HEK293 (cell line): ENCODE data around the gene CACNA2D3.

Experiments
- CTCF ChIA-PET: fragments of 350-600 bp; formaldehyde crosslinking; extraction: SDS; loops from one replicate; lab custom pipeline; 2021; ENCODE audit warnings: antibody characterized with exemption; lab: Yijun Ruan, JAX
- POLR2A ChIA-PET: fragments of 300-600 bp; formaldehyde crosslinking; extraction: SDS; loops from one replicate; lab custom pipeline; 2020; ENCODE audit warnings: antibody characterized with exemption, inconsistent platforms; lab: Yijun Ruan, JAX
- H3K27ac ChIP-seq: fragments of 200-500 bp; sonication (Bioruptor generic); 2 replicates; pipeline ENCODE4 v1.5.1; 2014; ENCODE audit warnings: low read depth, low read length, control low read depth, inconsistent platforms; ENCODE audit errors: extremely low read depth
- H3K36me3 ChIP-seq, 2 experiments: fragments of 200-500 bp in 1 of 2; sonication (Bioruptor generic) in 1 of 2; 1 replicate in 1 of 2; 2 replicates in 1 of 2; pipeline ENCODE4 v1.5.1; 2014 to 2017; ENCODE audit warnings: inconsistent platforms in 2 of 2, low read length in 2 of 2; ENCODE audit not compliant: control insufficient read depth in 2 of 2, insufficient read depth in 1 of 2
- H3K4me1 ChIP-seq: fragments of 200-500 bp; sonication (Bioruptor generic); 2 replicates; pipeline ENCODE4 v1.5.1; 2014; ENCODE audit warnings: mild to moderate bottlenecking, low read length, inconsistent platforms; ENCODE audit not compliant: control insufficient read depth, insufficient read depth
- H3K4me3 ChIP-seq: 2 replicates; pipeline ENCODE4 v1.5.1; 2011; ENCODE audit warnings: low read depth, mild to moderate bottlenecking, control low read depth, low read length, moderate library complexity
- H3K9me3 ChIP-seq: fragments of 200-500 bp; sonication (Bioruptor generic); 2 replicates; pipeline ENCODE4 v1.5.1; 2014; ENCODE audit warnings: low read depth, low read length, inconsistent platforms; ENCODE audit not compliant: control insufficient read depth, insufficient read depth
- GLIS1 ChIP-seq: fragments of 450-650 bp; formaldehyde crosslinking; IDR thresholded peaks from 2 replicates; pipeline ENCODE4 v1.5.1; 2016; ENCODE audit warnings: missing biosample characterization, missing genetic modification characterization
- KLF7 ChIP-seq: fragments of 450-650 bp; formaldehyde crosslinking; IDR thresholded peaks from 2 replicates; pipeline ENCODE4 v1.5.1; 2016; ENCODE audit warnings: missing biosample characterization, missing genetic modification characterization, borderline replicate concordance
- PRDM2 ChIP-seq: fragments of 450-650 bp; formaldehyde crosslinking; IDR thresholded peaks from 2 replicates; pipeline ENCODE4 v1.5.1; 2016; ENCODE audit warnings: missing biosample characterization, missing genetic modification characterization, borderline replicate concordance
- SCRT2 ChIP-seq: fragments of 450-650 bp; formaldehyde crosslinking; IDR thresholded peaks from 2 replicates; pipeline ENCODE4 v1.5.1; 2016; ENCODE audit warnings: missing biosample characterization, missing genetic modification characterization
- WT1 ChIP-seq: fragments of 450-650 bp; formaldehyde crosslinking; IDR thresholded peaks from 2 replicates; pipeline ENCODE4 v1.5.1; 2016; ENCODE audit warnings: missing biosample characterization, missing genetic modification characterization
- ZFHX2 ChIP-seq: fragments of 450-650 bp; formaldehyde crosslinking; conservative IDR thresholded peaks from 2 replicates; pipeline ENCODE4 v1.5.1; 2016; ENCODE audit warnings: missing biosample characterization, missing genetic modification characterization
- ZNF19 ChIP-seq: fragments of 450-650 bp; formaldehyde crosslinking; IDR thresholded peaks from 2 replicates; pipeline ENCODE4; 2016; ENCODE audit warnings: missing biosample characterization, missing genetic modification characterization, low read depth
- ZNF202 ChIP-seq: fragments of 450-650 bp; formaldehyde crosslinking; IDR thresholded peaks from 2 replicates; pipeline ENCODE4 v1.5.1; 2016; ENCODE audit warnings: missing biosample characterization, missing genetic modification characterization, borderline replicate concordance
- ZNF214 ChIP-seq: fragments of 450-650 bp; formaldehyde crosslinking; IDR thresholded peaks from 2 replicates; pipeline ENCODE4 v1.5.1; 2017; ENCODE audit warnings: missing biosample characterization, mild to moderate bottlenecking, missing genetic modification characterization, borderline replicate concordance
- ZNF266 ChIP-seq: fragments of 450-650 bp; formaldehyde crosslinking; IDR thresholded peaks from 2 replicates; pipeline ENCODE4 v1.5.1; 2016; ENCODE audit warnings: missing biosample characterization, missing genetic modification characterization, low read depth
- ZNF280C ChIP-seq: fragments of 450-650 bp; formaldehyde crosslinking; IDR thresholded peaks from 2 replicates; pipeline ENCODE4 v1.5.1; 2016; ENCODE audit warnings: missing biosample characterization, missing genetic modification characterization
- ZNF354C ChIP-seq: fragments of 450-650 bp; formaldehyde crosslinking; IDR thresholded peaks from 2 replicates; pipeline ENCODE4 v1.5.1; 2016; ENCODE audit warnings: missing biosample characterization, missing genetic modification characterization, low read depth, borderline replicate concordance
- ZNF404 ChIP-seq: fragments of 450-650 bp; formaldehyde crosslinking; IDR thresholded peaks from 2 replicates; pipeline ENCODE4 v1.5.1; 2017; ENCODE audit warnings: missing biosample characterization, missing genetic modification characterization
- ZNF558 ChIP-seq: fragments of 450-650 bp; formaldehyde crosslinking; IDR thresholded peaks from 2 replicates; pipeline ENCODE4 v1.5.1; 2016; ENCODE audit warnings: missing biosample characterization, missing genetic modification characterization
- ZNF629 ChIP-seq: fragments of 450-650 bp; formaldehyde crosslinking; IDR thresholded peaks from 2 replicates; pipeline ENCODE4 v1.5.1; 2017; ENCODE audit warnings: missing biosample characterization, missing genetic modification characterization
- ZNF658 ChIP-seq: fragments of 450-650 bp; formaldehyde crosslinking; IDR thresholded peaks from 2 replicates; pipeline ENCODE4; 2016; ENCODE audit warnings: missing biosample characterization, missing genetic modification characterization
- ZNF664 ChIP-seq: fragments of 450-650 bp; formaldehyde crosslinking; IDR thresholded peaks from 2 replicates; pipeline ENCODE4 v1.5.1; 2016; ENCODE audit warnings: missing biosample characterization, missing genetic modification characterization
- ZNF677 ChIP-seq: fragments of 450-650 bp; IDR thresholded peaks from 2 replicates; pipeline ENCODE4 v1.5.0; 2018; ENCODE audit warnings: missing biosample characterization, mild to moderate bottlenecking, missing genetic modification characterization, moderate library complexity
- ZNF747 ChIP-seq: fragments of 450-650 bp; formaldehyde crosslinking; IDR thresholded peaks from 2 replicates; pipeline ENCODE4 v1.5.1; 2016; ENCODE audit warnings: missing biosample characterization, missing genetic modification characterization
- ZSCAN4 ChIP-seq: fragments of 450-650 bp; formaldehyde crosslinking; IDR thresholded peaks from 2 replicates; pipeline ENCODE4 v1.5.1; 2017; ENCODE audit warnings: missing biosample characterization, missing genetic modification characterization

Gene CACNA2D3

GRCh38 chr3:54817628-54818027, 695.3 kb downstream of the CACNA2D3 start:
- CTCF ChIA-PET, result no interaction called here
- Histone ChIP-seq H3K4me1 (peaks cover 6% of the 10 kb centered on the region), H3K9me3 (no peaks in the 10 kb centered on the region), H3K27ac (no peak overlapping the region)
- POLR2A ChIA-PET, result no interaction called here
- TF ChIP-seq ZNF266 (no peak), GLIS1 (tag by site-specific recombination) (no peak), ZNF558 (tag by site-specific recombination) (no peak), ZNF404 (no peak), ZNF280C (tag by site-specific recombination) (no peak), SCRT2 (tag by site-specific recombination) (no peak), WT1 (tag by site-specific recombination) (no peak)
- TF ChIP-seq, all 188 proteins: peak for 0
- no peak overlapping the region for H3K4me3 ChIP-seq
- no peaks in the 10 kb centered on the region for H3K36me3 ChIP-seq

GRCh38 chr3:54818486-54818885, 696.1 kb downstream of the CACNA2D3 start:
- H3K4me1 ChIP-seq, result peaks cover 6% of the 10 kb centered on the region
- no peak for TF ChIP-seq ZNF19 (tag by site-specific recombination)
- no peak for TF ChIP-seq KLF7 (tag by site-specific recombination)
- no peak for TF ChIP-seq ZNF658
- TF ChIP-seq ZNF629 (tag by site-specific recombination), result 0 out of 2 replicates have a peak, but pooled peaks have one; percentile 30
- TF ChIP-seq ZNF664 (tag by site-specific recombination), result no peak
- no peak overlapping the region for H3K27ac ChIP-seq
- CTCF ChIA-PET, result no interaction called here
- no peaks in the 10 kb centered on the region for H3K36me3 ChIP-seq
- no peaks in the 10 kb centered on the region for H3K9me3 ChIP-seq
- POLR2A ChIA-PET, result no interaction called here
- no peak overlapping the region for H3K4me3 ChIP-seq

- Histone ChIP-seq H3K27ac (no peak overlapping the region), H3K4me3 (no peak overlapping the region), H3K36me3 (no peaks in the 10 kb centered on the region), H3K4me1 (peaks cover 6% of the 10 kb centered on the region), H3K9me3 (no peaks in the 10 kb centered on the region)
- ChIA-PET CTCF (no interaction called here), POLR2A (no interaction called here)
- no peak for TF ChIP-seq ZNF747 (tag by site-specific recombination)
- no peak for TF ChIP-seq ZSCAN4
- no peak for TF ChIP-seq PRDM2
- TF ChIP-seq ZNF266, result no peak
- no peak for TF ChIP-seq GLIS1 (tag by site-specific recombination)
- no peak for TF ChIP-seq ZNF354C
- TF ChIP-seq ZFHX2 (tag by site-specific recombination), result no peak
- TF ChIP-seq ZNF202, result no peak
- no peak for TF ChIP-seq ZNF664 (tag by site-specific recombination)
- no peak for TF ChIP-seq ZNF677
- no peak for TF ChIP-seq ZNF214
Measured at GRCh38 chr3:54818942-54819341, 696.6 kb downstream of the CACNA2D3 start.
